HEK293 (cell line): ENCODE results near the gene OR2V1.

Source experiments
- TF ChIP-seq, protein P1 (sequence below): fragments of 450-650 bp; formaldehyde crosslinking; IDR thresholded peaks from 2 replicates; pipeline ENCODE4 v1.5.1; 2016; ENCODE audit warnings: missing biosample characterization, missing genetic modification characterization
- TF ChIP-seq, protein P2 (sequence below): fragments of 450-650 bp; formaldehyde crosslinking; conservative IDR thresholded peaks from 2 replicates; pipeline ENCODE4 v1.5.1; 2016; ENCODE audit warnings: low read depth, missing biosample characterization, missing genetic modification characterization

DNA sequence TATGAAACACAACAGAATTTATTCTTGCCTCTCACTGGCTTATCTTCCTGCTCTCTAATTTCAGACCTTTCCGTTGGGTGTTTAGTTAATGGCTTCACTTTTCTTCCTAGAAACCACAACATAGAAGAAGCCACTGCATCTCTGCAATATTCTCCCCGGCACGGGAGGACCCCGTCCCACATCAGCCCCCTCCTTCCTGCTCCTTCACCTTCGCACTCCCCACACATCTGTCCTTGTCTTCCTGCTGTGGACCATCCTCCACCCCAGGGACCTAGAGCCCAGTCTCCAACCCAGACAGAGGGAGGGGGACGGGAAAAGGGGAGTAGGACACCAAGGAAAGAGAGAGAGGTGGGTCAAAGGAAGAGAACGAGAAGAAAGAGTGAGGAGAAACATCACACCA lies 1.4 kb downstream of the OR2V1 start:
- TF ChIP-seq, protein P1, sequence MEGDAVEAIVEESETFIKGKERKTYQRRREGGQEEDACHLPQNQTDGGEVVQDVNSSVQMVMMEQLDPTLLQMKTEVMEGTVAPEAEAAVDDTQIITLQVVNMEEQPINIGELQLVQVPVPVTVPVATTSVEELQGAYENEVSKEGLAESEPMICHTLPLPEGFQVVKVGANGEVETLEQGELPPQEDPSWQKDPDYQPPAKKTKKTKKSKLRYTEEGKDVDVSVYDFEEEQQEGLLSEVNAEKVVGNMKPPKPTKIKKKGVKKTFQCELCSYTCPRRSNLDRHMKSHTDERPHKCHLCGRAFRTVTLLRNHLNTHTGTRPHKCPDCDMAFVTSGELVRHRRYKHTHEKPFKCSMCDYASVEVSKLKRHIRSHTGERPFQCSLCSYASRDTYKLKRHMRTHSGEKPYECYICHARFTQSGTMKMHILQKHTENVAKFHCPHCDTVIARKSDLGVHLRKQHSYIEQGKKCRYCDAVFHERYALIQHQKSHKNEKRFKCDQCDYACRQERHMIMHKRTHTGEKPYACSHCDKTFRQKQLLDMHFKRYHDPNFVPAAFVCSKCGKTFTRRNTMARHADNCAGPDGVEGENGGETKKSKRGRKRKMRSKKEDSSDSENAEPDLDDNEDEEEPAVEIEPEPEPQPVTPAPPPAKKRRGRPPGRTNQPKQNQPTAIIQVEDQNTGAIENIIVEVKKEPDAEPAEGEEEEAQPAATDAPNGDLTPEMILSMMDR (tag by site-specific recombination) = no peak
- TF ChIP-seq, protein P2, sequence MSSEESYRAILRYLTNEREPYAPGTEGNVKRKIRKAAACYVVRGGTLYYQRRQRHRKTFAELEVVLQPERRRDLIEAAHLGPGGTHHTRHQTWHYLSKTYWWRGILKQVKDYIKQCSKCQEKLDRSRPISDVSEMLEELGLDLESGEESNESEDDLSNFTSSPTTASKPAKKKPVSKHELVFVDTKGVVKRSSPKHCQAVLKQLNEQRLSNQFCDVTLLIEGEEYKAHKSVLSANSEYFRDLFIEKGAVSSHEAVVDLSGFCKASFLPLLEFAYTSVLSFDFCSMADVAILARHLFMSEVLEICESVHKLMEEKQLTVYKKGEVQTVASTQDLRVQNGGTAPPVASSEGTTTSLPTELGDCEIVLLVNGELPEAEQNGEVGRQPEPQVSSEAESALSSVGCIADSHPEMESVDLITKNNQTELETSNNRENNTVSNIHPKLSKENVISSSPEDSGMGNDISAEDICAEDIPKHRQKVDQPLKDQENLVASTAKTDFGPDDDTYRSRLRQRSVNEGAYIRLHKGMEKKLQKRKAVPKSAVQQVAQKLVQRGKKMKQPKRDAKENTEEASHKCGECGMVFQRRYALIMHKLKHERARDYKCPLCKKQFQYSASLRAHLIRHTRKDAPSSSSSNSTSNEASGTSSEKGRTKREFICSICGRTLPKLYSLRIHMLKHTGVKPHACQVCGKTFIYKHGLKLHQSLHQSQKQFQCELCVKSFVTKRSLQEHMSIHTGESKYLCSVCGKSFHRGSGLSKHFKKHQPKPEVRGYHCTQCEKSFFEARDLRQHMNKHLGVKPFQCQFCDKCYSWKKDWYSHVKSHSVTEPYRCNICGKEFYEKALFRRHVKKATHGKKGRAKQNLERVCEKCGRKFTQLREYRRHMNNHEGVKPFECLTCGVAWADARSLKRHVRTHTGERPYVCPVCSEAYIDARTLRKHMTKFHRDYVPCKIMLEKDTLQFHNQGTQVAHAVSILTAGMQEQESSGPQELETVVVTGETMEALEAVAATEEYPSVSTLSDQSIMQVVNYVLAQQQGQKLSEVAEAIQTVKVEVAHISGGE = no peak
